ENCODE results near the gene MRO. TPM values are rescaled to one million over a fixed set of nuclear protein-coding genes. Genes with fewer than 3 reads are reported as not detected.

The MRO gene
- polyA plus RNA-seq, 12 donors: 0.24 to 0.58 (median 0.37) TPM; not detected in 2

Other genes with a start within 250 kb of the MRO start
- 10 to 100 TPM in 11 of 12 donors, not detected in 1; 20.8 to 36.5 (median 32.4) TPM for gene ME2, start 59.1 kb upstream of the MRO start, polyA plus RNA-seq (ENCODE audit: insufficient read length in 12 of 12)
- 10 to 100 TPM in 2 of 12 donors, 1 to 10 TPM in 9, not detected in 1; 5.0 to 14.6 (median 6.9) TPM for gene ELAC1, start 148.0 kb upstream of the MRO start, polyA plus RNA-seq (ENCODE audit: insufficient read length in 12 of 12)
- gene SMAD4, start 210.2 kb upstream of the MRO start, polyA plus RNA-seq (ENCODE audit: insufficient read length in 12 of 12): 100 to 1,000 TPM in 8 of 12 donors, 10 to 100 TPM in 3, not detected in 1; 58.2 to 120 (median 108) TPM

Data from muscle of arm (tissue), 12 donors.